GM23338 (cell line): ENCODE measurements around the gene SESN2. TPM values are rescaled to one million over a fixed set of nuclear protein-coding genes. Genes with fewer than 3 reads are reported as not detected.

Experiments
- ATAC-seq: fragments of 200-7000 bp; cut with Tn5 transposase; 3 replicates; pipeline ENCODE4 v1.9.1; 2020
- DNase-seq: peaks from one replicate; pipeline ENCODE4 v3.0.0-alpha.2; 2015; ENCODE audit warnings: low spot score
- H2AFZ ChIP-seq: fragments of 200-600 bp; sonication (generic); 2 replicates; pipeline ENCODE4 v1.8.0; 2016; ENCODE audit warnings: antibody characterized with exemption, mild to moderate bottlenecking, moderate library complexity
- H3F3A ChIP-seq: fragments of 200-600 bp; sonication (generic); replicated peaks from 2 replicates; pipeline ENCODE4 v1.8.0; 2017; ENCODE audit warnings: antibody characterized with exemption, mixed run types, low read depth
- H3K27ac ChIP-seq: fragments of 200-600 bp; sonication (generic); 2 replicates; pipeline ENCODE4 v1.6.1; 2016; ENCODE audit warnings: low read depth
- H3K27me3 ChIP-seq: fragments of 200-600 bp; sonication (generic); 2 replicates; pipeline ENCODE4 v1.8.0; 2016; ENCODE audit warnings: mild to moderate bottlenecking, mixed run types, moderate library complexity; ENCODE audit not compliant: insufficient read depth
- H3K36me3 ChIP-seq: fragments of 200-600 bp; sonication (generic); 2 replicates; pipeline ENCODE4 v1.8.0; 2016; ENCODE audit warnings: mild to moderate bottlenecking; ENCODE audit not compliant: insufficient read depth
- H3K4me1 ChIP-seq: fragments of 200-600 bp; sonication (generic); 2 replicates; pipeline ENCODE4 v1.8.0; 2016; ENCODE audit warnings: mild to moderate bottlenecking, moderate library complexity; ENCODE audit not compliant: insufficient read depth
- H3K4me2 ChIP-seq: fragments of 200-600 bp; sonication (generic); 2 replicates; pipeline ENCODE4 v1.7.1; 2017; ENCODE audit warnings: mixed run types
- H3K4me3 ChIP-seq: fragments of 200-600 bp; sonication (generic); 2 replicates; pipeline ENCODE4 v1.6.1; 2016; ENCODE audit warnings: mixed run types
- H3K79me2 ChIP-seq: fragments of 200-600 bp; sonication (generic); replicated peaks from 2 replicates; pipeline ENCODE4 v1.8.0; 2017; ENCODE audit warnings: mild to moderate bottlenecking; ENCODE audit not compliant: insufficient read depth
- H3K9me2 ChIP-seq: fragments of 200-600 bp; sonication (generic); 2 replicates; pipeline ENCODE4 v1.8.0; 2017; ENCODE audit not compliant: insufficient read depth
- H4K20me1 ChIP-seq: fragments of 200-600 bp; sonication (generic); replicated peaks from 2 replicates; pipeline ENCODE4 v1.8.0; 2017; ENCODE audit warnings: mild to moderate bottlenecking; ENCODE audit not compliant: insufficient read depth
- H3K27ac Mint-ChIP-seq: 2 replicates; pipeline ENCODE4 v1.8.0; 2020; ENCODE audit warnings: inconsistent platforms, mild to moderate bottlenecking, moderate library complexity, mixed read lengths
- H3K27me3 Mint-ChIP-seq: 3 replicates; pipeline ENCODE4 v1.8.0; 2022; ENCODE audit warnings: low read depth, mild to moderate bottlenecking, moderate library complexity, mixed read lengths, inconsistent platforms; ENCODE audit not compliant: insufficient read depth, poor library complexity
- H3K36me3 Mint-ChIP-seq: 3 replicates; pipeline ENCODE4 v1.8.0; 2021; ENCODE audit warnings: low read depth, mild to moderate bottlenecking, inconsistent platforms, moderate library complexity, mixed read lengths
- H3K4me1 Mint-ChIP-seq: 3 replicates; pipeline ENCODE4 v1.8.0; 2020; ENCODE audit warnings: mild to moderate bottlenecking, inconsistent platforms, mixed read lengths
- H3K4me3 Mint-ChIP-seq: 3 replicates; pipeline ENCODE4 v1.8.0; 2021; ENCODE audit warnings: moderate library complexity, mild to moderate bottlenecking, inconsistent platforms, mixed read lengths
- H3K9me3 Mint-ChIP-seq: 3 replicates; pipeline ENCODE4 v1.8.0; 2020; ENCODE audit warnings: moderate library complexity, mild to moderate bottlenecking, inconsistent platforms, mixed read lengths
- CREB1 ChIP-seq: fragments of 250-450 bp; sonication (Bioruptor Pico); IDR thresholded peaks from 2 replicates; pipeline ENCODE4 v1.5.0; 2020; ENCODE audit warnings: low read depth, mild to moderate bottlenecking, moderate library complexity
- EZH2 ChIP-seq: fragments of 200-600 bp; sonication (generic); IDR thresholded peaks from one replicate; pipeline ENCODE4 v1.8.0; 2017; ENCODE audit warnings: antibody characterized with exemption, mild to moderate bottlenecking, low read depth; ENCODE audit not compliant: unreplicated experiment
- EZH2phosphoT487 ChIP-seq: fragments of 200-600 bp; sonication (generic); IDR thresholded peaks from one replicate; pipeline ENCODE4 v1.8.1; 2018; ENCODE audit warnings: antibody characterized with exemption; ENCODE audit not compliant: unreplicated experiment
- JUNB ChIP-seq: IDR thresholded peaks from one replicate; pipeline ENCODE4 v1.6.1; 2016; ENCODE audit warnings: antibody characterized with exemption; ENCODE audit not compliant: unreplicated experiment
- NANOG ChIP-seq: IDR thresholded peaks from 2 replicates; pipeline ENCODE4 v1.6.1; 2016; ENCODE audit warnings: antibody characterized with exemption, borderline replicate concordance
- POLR2AphosphoS5 ChIP-seq: IDR thresholded peaks from 2 replicates; pipeline ENCODE4 v1.6.1; 2016; ENCODE audit warnings: antibody characterized with exemption, low read depth
- STAT1 ChIP-seq: IDR thresholded peaks from one replicate; pipeline ENCODE4 v1.6.1; 2016; ENCODE audit warnings: antibody characterized with exemption; ENCODE audit not compliant: unreplicated experiment
- ZNF331 ChIP-seq: fragments of 250-450 bp; sonication (Bioruptor Pico); IDR thresholded peaks from 2 replicates; pipeline ENCODE4 v1.5.0; 2020; ENCODE audit warnings: low read depth, mild to moderate bottlenecking, moderate library complexity
- polyA plus RNA-seq: library from polyadenylated mRNA; unstranded; fragments of >200 nt; fragmentation: Nextera tagmentation; extraction: Ambion mirVana; gene quantifications from 2 replicates; pipeline ENCODE4 v1.2.1, GENCODE V29; 2016
- total RNA-seq: library from RNA; depleted of rRNA; stranded (reverse); fragments of >200 nt; shearing (Covaris generic); gene quantifications from 2 replicates; pipeline ENCODE4 v1.2.3, GENCODE V29; 2014
- TF ChIP-seq, protein P1 (sequence below): IDR thresholded peaks from one replicate; pipeline ENCODE4 v1.6.1; 2018; ENCODE audit warnings: antibody characterized with exemption; ENCODE audit not compliant: unreplicated experiment
- TF ChIP-seq, protein P2 (sequence below): fragments of 250-450 bp; sonication (Bioruptor Pico); IDR thresholded peaks from 2 replicates; pipeline ENCODE4 v1.5.0; 2020; ENCODE audit warnings: mild to moderate bottlenecking, moderate library complexity
- TF ChIP-seq, protein P3 (sequence below), 2 experiments: fragments of 200-600 bp in 1 of 2; sonication (generic) in 1 of 2; conservative IDR thresholded peaks; 2 replicates each; pipeline versions ENCODE4 v1.5.1 to v1.6.1; 2016 to 2017; ENCODE audit warnings: antibody characterized with exemption in 2 of 2, low read depth in 2 of 2, mild to moderate bottlenecking in 2 of 2, moderate library complexity in 1 of 2

The SESN2 gene
- total and polyA plus RNA-seq, 2 experiments from 2014 or later, result 22.8 to 52.1 TPM

DNA sequence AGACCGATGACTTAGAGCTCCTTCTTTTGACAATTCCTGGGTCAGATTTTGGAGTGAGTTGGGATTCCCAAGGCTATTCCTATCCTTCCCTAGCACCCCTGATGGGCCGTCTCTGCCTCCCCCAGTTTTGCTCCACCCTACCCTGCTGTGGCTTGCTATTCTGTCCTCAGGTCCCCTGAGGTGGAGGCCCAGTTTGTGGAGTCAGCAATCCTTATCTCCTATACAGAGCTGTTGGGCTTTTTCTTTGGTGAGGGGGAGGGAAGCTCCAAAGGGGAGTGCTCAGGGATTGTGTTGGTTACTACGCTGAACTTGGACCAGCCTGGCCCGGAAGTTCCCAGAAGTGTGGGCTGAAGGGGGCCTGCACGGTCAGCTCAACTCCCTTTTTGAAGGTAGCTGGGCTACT, 7.6 kb downstream of the SESN2 start (continued):
- TF ChIP-seq JUNB, result no peak
- no peak for TF ChIP-seq EZH2phosphoT487
- no peak for TF ChIP-seq NANOG
- no peak for TF ChIP-seq ZNF331 (CRISPR knock-in tag)

DNA sequence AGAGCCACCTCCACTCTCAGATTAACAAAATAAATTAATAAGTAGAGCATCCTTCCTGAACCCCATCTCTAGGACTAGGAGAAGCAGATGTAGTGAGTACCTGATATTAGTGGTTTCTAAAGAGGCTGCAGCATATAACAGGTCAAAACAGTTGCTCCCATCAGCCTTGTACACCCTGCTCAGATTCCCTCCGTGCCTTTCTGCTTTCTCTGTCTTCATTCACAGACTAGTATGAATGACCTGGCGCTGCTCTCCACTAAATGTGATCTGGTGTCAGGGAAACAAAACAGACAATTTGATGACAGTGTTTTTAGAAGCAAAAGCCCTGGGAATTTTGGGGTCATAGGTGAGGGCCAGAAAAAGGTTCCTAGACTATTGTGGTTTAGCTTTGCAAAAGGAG, 8.3 kb downstream of the SESN2 start:
- Mint-ChIP-seq H3K4me3 (no peak overlapping the region; the same call in 2 of the 3 replicates), H3K27me3 (peaks cover 13% of the 10 kb centered on the region), H3K36me3 (peaks cover 36% of the 10 kb centered on the region), H3K27ac (no peak overlapping the region), H3K4me1 (peaks cover 50% of the 10 kb centered on the region), H3K9me3 (no peaks in the 10 kb centered on the region)
- peaks cover 61% of the 10 kb centered on the region for H4K20me1 ChIP-seq
- H3K79me2 ChIP-seq, result peaks cover 87% of the 10 kb centered on the region
- no peaks in the 10 kb centered on the region for H3K9me2 ChIP-seq
- 0 out of 2 replicates have a peak overlapping the region, but pooled peaks have one; percentile 43 for H3K4me2 ChIP-seq
- H3K4me3 ChIP-seq, result no peak overlapping the region
- ATAC-seq (no peak), DNase-seq (no peak)
- TF ChIP-seq, protein P1, sequence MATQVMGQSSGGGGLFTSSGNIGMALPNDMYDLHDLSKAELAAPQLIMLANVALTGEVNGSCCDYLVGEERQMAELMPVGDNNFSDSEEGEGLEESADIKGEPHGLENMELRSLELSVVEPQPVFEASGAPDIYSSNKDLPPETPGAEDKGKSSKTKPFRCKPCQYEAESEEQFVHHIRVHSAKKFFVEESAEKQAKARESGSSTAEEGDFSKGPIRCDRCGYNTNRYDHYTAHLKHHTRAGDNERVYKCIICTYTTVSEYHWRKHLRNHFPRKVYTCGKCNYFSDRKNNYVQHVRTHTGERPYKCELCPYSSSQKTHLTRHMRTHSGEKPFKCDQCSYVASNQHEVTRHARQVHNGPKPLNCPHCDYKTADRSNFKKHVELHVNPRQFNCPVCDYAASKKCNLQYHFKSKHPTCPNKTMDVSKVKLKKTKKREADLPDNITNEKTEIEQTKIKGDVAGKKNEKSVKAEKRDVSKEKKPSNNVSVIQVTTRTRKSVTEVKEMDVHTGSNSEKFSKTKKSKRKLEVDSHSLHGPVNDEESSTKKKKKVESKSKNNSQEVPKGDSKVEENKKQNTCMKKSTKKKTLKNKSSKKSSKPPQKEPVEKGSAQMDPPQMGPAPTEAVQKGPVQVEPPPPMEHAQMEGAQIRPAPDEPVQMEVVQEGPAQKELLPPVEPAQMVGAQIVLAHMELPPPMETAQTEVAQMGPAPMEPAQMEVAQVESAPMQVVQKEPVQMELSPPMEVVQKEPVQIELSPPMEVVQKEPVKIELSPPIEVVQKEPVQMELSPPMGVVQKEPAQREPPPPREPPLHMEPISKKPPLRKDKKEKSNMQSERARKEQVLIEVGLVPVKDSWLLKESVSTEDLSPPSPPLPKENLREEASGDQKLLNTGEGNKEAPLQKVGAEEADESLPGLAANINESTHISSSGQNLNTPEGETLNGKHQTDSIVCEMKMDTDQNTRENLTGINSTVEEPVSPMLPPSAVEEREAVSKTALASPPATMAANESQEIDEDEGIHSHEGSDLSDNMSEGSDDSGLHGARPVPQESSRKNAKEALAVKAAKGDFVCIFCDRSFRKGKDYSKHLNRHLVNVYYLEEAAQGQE, result no peak
- TF ChIP-seq ZNF331 (CRISPR knock-in tag) (no peak), EZH2phosphoT487 (no peak), POLR2AphosphoS5 (no peak), CREB1 (CRISPR knock-in tag) (no peak), STAT1 (no peak), JUNB (no peak), NANOG (no peak), EZH2 (no peak)
- TF ChIP-seq, protein P2, sequence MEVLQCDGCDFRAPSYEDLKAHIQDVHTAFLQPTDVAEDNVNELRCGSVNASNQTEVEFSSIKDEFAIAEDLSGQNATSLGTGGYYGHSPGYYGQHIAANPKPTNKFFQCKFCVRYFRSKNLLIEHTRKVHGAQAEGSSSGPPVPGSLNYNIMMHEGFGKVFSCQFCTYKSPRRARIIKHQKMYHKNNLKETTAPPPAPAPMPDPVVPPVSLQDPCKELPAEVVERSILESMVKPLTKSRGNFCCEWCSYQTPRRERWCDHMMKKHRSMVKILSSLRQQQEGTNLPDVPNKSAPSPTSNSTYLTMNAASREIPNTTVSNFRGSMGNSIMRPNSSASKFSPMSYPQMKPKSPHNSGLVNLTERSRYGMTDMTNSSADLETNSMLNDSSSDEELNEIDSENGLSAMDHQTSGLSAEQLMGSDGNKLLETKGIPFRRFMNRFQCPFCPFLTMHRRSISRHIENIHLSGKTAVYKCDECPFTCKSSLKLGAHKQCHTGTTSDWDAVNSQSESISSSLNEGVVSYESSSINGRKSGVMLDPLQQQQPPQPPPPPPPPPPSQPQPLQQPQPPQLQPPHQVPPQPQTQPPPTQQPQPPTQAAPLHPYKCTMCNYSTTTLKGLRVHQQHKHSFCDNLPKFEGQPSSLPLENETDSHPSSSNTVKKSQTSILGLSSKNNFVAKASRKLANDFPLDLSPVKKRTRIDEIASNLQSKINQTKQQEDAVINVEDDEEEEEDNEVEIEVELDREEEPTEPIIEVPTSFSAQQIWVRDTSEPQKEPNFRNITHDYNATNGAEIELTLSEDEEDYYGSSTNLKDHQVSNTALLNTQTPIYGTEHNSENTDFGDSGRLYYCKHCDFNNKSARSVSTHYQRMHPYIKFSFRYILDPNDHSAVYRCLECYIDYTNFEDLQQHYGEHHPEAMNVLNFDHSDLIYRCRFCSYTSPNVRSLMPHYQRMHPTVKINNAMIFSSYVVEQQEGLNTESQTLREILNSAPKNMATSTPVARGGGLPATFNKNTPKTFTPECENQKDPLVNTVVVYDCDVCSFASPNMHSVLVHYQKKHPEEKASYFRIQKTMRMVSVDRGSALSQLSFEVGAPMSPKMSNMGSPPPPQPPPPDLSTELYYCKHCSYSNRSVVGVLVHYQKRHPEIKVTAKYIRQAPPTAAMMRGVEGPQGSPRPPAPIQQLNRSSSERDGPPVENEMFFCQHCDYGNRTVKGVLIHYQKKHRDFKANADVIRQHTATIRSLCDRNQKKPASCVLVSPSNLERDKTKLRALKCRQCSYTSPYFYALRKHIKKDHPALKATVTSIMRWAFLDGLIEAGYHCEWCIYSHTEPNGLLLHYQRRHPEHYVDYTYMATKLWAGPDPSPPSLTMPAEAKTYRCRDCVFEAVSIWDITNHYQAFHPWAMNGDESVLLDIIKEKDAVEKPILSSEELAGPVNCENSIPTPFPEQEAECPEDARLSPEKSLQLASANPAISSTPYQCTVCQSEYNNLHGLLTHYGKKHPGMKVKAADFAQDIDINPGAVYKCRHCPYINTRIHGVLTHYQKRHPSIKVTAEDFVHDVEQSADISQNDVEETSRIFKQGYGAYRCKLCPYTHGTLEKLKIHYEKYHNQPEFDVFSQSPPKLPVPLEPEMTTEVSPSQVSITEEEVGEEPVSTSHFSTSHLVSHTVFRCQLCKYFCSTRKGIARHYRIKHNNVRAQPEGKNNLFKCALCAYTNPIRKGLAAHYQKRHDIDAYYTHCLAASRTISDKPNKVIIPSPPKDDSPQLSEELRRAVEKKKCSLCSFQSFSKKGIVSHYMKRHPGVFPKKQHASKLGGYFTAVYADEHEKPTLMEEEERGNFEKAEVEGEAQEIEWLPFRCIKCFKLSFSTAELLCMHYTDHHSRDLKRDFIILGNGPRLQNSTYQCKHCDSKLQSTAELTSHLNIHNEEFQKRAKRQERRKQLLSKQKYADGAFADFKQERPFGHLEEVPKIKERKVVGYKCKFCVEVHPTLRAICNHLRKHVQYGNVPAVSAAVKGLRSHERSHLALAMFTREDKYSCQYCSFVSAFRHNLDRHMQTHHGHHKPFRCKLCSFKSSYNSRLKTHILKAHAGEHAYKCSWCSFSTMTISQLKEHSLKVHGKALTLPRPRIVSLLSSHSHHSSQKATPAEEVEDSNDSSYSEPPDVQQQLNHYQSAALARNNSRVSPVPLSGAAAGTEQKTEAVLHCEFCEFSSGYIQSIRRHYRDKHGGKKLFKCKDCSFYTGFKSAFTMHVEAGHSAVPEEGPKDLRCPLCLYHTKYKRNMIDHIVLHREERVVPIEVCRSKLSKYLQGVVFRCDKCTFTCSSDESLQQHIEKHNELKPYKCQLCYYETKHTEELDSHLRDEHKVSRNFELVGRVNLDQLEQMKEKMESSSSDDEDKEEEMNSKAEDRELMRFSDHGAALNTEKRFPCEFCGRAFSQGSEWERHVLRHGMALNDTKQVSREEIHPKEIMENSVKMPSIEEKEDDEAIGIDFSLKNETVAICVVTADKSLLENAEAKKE, result no peak
- TF ChIP-seq, protein P3, sequence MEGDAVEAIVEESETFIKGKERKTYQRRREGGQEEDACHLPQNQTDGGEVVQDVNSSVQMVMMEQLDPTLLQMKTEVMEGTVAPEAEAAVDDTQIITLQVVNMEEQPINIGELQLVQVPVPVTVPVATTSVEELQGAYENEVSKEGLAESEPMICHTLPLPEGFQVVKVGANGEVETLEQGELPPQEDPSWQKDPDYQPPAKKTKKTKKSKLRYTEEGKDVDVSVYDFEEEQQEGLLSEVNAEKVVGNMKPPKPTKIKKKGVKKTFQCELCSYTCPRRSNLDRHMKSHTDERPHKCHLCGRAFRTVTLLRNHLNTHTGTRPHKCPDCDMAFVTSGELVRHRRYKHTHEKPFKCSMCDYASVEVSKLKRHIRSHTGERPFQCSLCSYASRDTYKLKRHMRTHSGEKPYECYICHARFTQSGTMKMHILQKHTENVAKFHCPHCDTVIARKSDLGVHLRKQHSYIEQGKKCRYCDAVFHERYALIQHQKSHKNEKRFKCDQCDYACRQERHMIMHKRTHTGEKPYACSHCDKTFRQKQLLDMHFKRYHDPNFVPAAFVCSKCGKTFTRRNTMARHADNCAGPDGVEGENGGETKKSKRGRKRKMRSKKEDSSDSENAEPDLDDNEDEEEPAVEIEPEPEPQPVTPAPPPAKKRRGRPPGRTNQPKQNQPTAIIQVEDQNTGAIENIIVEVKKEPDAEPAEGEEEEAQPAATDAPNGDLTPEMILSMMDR (conservative IDR thresholded peaks at IDR 0.05; ENCODE audit: low read depth in 2 of 2), result no peak
- 0 out of 2 replicates have a peak, but pooled peaks cover 9% of the 10 kb centered on the region for H3F3A ChIP-seq
- H2AFZ ChIP-seq, result no peak overlapping the region
- no peaks in the 10 kb centered on the region for H3K27me3 ChIP-seq
- peaks cover 23% of the 10 kb centered on the region for H3K36me3 ChIP-seq
- peaks cover 42% of the 10 kb centered on the region for H3K4me1 ChIP-seq
- H3K27ac ChIP-seq, result peak overlapping the region; percentile 72; the same call in 1 of the 2 replicates
